Activated CD8-positive, alpha-beta memory T cell treated with anti-CD3 and anti-CD28 coated beads, Interleukin-2, amount 50 U/mL, for 4 hours (primary cell): ENCODE measurements around the gene SLC9A5.

Experiments used
- DNase-seq: peaks from one replicate; pipeline ENCODE4 v3.0.0-alpha.2; 2020

Gene SLC9A5

GRCh38 chr16:67257486-67258160, 8.8 kb downstream of the SLC9A5 start:
- no peak for DNase-seq

GRCh38 chr16:67258161-67258835, 9.5 kb downstream of the SLC9A5 start:
- no peak for DNase-seq

DNA sequence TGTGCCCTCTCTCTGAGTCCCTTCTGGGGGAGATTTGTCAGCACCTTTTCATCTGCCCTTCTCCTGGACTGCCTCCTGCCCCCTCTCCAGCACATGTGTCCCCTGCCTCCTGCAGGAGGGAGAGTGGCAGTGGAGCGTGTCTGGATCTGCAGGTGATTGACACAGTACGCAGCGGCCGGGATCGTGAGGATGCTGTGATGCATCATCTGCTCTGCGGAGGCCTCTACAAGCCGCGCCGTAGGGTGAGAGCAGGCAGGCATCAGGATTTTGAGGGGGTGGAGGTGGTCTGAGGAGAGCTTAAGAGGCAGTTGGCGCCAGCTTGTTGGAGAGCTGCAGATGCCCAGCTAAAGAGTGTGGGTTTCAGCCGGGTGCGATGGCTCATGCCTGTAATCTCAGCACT, 10.9 kb downstream of the SLC9A5 start:
- DNase-seq, result no peak

DNA sequence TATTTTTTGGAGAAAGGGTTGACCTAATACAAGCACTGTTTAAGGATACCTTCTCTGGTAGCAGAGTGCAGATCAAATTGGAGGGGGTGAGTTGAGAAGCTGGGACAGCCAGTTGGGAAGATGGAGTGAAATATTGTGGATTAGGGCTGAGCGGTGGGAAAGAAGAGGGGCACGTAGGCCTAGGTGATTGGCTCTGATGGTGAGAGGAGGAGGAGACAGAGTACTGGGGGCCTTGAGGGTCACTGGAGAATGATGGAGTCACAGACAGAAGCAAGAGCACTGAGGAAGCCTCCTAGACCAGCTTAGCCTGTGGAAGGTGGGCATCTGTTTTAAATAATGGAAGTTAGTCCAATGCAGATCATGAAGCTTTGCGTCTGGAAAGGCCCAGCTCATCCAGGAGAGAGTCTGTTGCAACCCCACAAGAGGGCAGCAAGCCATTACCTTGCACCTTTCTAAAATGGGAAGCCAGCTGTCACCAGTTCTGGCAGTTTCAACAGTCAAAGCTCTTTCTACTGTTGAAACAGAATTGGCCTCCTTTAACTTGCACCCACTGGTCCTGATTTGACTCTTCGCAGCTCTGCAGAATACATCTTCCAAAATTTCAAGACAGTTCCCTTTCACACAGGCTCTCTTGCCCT, 11.8 kb downstream of the SLC9A5 start:
- DNase-seq, result no peak

- no peak for DNase-seq
These were observed 14.4 kb downstream of the SLC9A5 start for GRCh38 chr16:67263201-67263600.

DNA sequence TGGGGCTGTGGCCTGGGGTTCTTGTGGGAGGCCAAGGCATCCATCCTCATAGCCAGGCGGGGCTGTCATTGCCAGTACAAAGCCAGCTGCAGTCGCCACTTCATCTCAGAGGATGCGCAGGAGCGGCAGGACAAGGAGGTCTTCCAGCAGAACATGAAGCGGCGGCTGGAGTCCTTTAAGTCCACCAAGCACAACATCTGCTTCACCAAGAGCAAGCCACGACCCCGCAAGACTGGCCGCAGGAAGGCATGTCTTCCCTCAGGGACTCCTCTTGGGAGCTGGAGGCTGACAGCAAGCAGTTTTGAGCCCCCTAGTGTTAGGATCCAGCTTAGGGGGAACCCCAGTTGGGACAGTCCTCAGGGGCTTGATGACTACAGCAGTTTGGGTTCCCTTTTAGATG, 15.5 kb downstream of the SLC9A5 start:
- no peak for DNase-seq

GRCh38 chr16:67264866-67265265, 16.1 kb downstream of the SLC9A5 start:
- DNase-seq, result no peak

- DNase-seq, result no peak
These were observed 17.1 kb downstream of the SLC9A5 start for GRCh38 chr16:67265834-67266233.

DNA sequence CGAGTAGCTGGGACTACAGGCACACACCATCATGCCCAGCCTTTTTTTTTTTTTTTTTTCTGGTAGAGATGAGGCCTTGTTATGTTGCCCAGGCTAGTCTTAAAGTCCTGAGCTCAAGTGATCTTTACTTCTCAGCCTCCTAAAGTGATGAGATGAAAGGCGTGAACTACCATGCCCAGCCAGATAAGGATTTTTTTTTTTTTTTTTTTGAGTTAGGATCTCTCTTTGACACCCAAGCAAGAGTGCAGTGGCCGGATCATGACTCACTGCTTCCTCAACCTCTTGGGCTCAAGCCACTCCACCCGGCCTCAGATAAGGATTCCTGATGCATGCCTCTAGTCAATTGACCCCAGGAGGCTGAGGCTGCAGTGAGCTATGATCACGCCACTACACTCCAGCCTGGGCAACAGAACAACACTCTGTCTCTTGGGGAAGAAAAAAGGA, 19.4 kb downstream of the SLC9A5 start:
- DNase-seq, result no peak

DNA sequence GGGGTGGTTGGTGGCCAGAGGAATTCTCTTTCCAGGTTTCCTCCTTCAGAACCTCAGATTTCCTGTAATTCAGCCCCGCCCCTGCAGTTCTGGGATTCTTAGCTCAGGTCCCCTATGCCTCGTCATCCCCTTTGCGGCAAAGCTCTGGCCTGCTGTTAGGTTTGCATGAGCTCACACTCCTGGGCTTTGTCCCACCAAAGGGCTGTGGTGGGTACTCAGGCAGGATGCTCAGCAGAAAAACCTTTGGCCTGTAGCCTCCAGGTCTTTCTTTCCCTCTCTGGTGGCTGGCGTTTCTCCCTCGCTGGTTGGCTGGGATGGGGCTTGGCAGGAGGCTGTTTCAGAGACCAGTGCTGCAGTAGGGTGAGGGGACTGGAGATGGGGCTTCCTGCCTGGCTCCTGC, 21.0 kb downstream of the SLC9A5 start:
- DNase-seq, result no peak

DNA sequence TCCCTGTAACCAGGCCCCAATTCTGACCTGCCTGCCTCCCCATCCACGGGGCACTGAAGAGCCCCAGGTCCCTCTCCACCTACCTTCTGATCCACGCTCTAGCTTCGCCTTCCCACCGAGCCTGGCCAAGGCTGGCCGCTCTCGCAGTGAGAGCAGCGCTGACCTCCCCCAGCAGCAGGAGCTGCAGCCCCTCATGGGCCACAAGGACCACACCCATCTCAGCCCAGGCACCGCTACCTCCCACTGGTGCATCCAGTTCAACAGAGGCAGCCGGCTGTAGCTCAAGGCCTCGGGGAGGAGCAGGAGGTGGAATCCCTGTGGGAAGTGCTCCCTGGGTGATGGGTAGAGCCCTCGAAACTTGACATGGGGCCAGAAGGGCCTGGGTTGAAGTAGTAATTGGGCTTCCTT, 22.2 kb downstream of the SLC9A5 start:
- DNase-seq, result no peak

GRCh38 chr16:67271446-67271845, 22.7 kb downstream of the SLC9A5 start:
- DNase-seq, result no peak

DNA sequence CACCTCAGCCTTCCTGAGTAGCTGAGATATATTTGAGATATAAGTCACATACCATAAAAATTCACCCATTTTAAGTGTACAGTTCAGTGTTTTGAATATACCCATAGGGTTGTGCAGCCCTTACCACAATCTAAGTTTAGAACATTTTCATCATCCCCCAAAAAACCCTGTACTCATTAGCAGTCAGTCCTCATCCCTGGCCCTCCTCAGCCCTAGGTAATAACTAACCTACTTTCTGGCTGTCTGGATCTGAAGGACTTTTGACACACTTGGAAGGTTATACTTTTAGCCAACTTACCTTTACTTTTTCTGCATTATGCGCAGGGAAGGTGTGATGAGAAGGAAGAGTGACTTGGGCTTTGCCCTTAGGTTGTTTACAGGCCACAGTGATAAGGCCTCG, 26.5 kb downstream of the SLC9A5 start:
- DNase-seq, result no peak

DNA sequence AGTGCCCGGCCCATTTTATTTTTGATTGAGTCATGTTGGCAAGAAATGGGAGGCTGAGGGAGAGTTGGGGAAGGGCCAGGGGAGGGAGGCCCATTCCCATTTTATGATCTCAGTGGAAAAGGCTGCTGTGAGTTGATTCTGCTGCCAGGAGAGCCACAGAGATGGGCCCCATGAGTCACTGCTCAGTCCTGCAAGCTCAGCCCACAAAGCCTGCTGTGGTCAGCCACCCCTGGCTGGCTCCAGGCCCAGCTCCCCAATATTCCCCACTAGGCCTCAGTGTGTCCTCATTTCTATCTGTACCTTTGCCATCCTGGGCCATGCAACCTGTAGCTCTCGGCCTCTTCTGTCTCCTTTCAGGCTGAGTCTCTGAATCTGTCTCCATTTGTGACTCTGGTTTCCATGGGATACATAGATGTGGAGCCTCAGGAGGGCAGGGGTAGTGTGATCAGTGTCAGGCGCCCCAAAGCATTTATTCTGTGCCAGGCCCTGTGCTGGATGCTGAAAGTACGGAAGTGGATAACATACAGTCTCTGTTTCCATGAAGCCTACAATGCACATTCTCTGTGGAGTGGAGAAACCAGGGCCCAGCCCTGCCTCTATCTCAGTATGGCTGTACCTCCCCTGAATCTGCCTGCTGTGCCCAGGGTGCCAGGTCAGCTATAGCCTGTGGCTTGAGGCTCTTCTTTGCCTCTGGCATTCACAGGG, 28.7 kb downstream of the SLC9A5 start:
- DNase-seq, result no peak

GRCh38 chr16:67277999-67278772, 29.4 kb downstream of the SLC9A5 start:
- no peak for DNase-seq

- DNase-seq, result peak; percentile 47
These were observed 30.1 kb downstream of the SLC9A5 start for GRCh38 chr16:67278773-67279295.

GRCh38 chr16:67279296-67280089, 30.7 kb downstream of the SLC9A5 start, which contains the start of gene PLEKHG4:
Gene PLEKHG4 (plus strand): TSS chr16:67279532. CDS start chr16:67280045, 513 bp downstream.
- DNase-seq, result peak; percentile 83

- no peak for DNase-seq
These were observed 31.6 kb downstream of the SLC9A5 start for GRCh38 chr16:67280090-67281015.

DNA sequence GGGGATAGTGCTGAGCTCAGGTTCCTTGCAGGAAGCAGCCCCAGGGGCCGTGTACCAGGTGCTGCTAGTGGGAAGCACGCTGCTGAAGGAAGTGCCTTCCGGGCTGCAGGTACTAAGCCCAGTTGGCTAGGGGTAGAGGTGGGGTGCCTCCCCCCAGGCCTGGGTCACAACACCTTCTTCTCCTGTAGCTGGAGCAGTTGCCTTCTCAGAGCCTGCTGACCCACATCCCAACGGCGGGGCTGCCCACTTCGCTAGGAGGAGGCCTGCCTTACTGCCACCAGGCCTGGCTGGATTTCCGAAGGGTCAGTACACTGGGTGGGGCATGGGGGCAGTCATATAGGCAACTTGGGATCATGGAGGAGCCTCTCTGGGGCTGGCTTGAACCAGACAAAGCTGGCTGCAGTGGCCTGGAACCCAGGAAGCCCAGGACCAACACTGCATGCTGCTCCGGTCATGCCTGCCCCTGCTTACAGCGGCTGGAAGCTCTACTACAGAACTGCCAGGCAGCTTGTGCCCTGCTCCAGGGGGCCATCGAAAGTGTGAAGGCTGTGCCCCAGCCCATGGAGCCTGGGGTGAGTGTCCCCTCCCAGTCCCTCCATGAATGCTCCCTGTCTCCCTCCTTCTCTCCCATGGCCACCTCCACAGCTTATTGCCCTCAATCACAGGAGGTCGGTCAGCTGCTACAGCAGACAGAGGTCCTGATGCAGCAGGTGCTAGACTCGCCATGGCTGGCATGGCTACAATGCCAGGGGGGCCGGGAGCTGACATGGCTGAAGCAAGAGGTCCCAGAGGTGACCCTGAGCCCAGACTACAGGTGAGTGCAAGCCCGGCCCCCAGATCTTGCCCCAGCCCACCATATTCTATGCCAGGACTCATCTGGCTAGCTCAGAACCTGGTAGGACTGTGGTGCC, 33.0 kb downstream of the SLC9A5 start:
- no peak for DNase-seq
